Measurements from ENCODE around the gene OR8D1. TPM values are rescaled to one million over a fixed set of nuclear protein-coding genes. Genes with fewer than 3 reads are reported as not detected.

The OR8D1 gene
- polyA plus RNA-seq, 4 donors, result not detected

- H3K9me3 ChIP-seq (ENCODE audit: control insufficient read depth in 2 of 2, insufficient read depth in 1 of 2, low read depth in 1 of 2, low read length in 1 of 2), result no peaks in the 10 kb centered on the region
- no peaks in the 10 kb centered on the region for H3K27me3 ChIP-seq (ENCODE audit: control insufficient read depth in 3 of 3, insufficient read depth in 3 of 3, low read length in 3 of 3)
- DNase-seq, result no peak
- H3K36me3 ChIP-seq (ENCODE audit: control insufficient read depth in 3 of 3, insufficient read depth in 2 of 3, low read depth in 1 of 3, low read length in 3 of 3), result no peaks in the 10 kb centered on the region
- no peak overlapping the region for H3K4me3 ChIP-seq (ENCODE audit: low read depth in 1 of 3, low read length in 3 of 3)
- 40 to 44% (median 43%) methylated on average over 3 of the region's 3 CpGs for WGBS, 3 donors
- no peak for FAIRE-seq
- no peak overlapping the region for H3K27ac ChIP-seq (ENCODE audit: low read depth in 1 of 3, low read length in 2 of 3)
- H3K4me1 ChIP-seq (ENCODE audit: control insufficient read depth in 3 of 3, insufficient read depth in 2 of 3, low read depth in 1 of 3, low read length in 2 of 3), result no peaks in the 10 kb centered on the region
Measured at GRCh38 chr11:124302347-124303125, 11.2 kb downstream of the OR8D1 start.

- DNase-seq, result no peak
- H3K27ac ChIP-seq (ENCODE audit: low read depth in 1 of 3, low read length in 2 of 3), result no peak overlapping the region
- H3K4me1 ChIP-seq (ENCODE audit: control insufficient read depth in 3 of 3, insufficient read depth in 2 of 3, low read depth in 1 of 3, low read length in 2 of 3), result no peaks in the 10 kb centered on the region
- H3K4me3 ChIP-seq (ENCODE audit: low read depth in 1 of 3, low read length in 3 of 3), result no peak overlapping the region
- H3K27me3 ChIP-seq (ENCODE audit: control insufficient read depth in 3 of 3, insufficient read depth in 3 of 3, low read length in 3 of 3), result no peaks in the 10 kb centered on the region
- 59 to 78% (median 75%) methylated on average over 3 of the region's 3 CpGs for WGBS, 3 donors
- no peaks in the 10 kb centered on the region for H3K9me3 ChIP-seq (ENCODE audit: control insufficient read depth in 2 of 2, insufficient read depth in 1 of 2, low read depth in 1 of 2, low read length in 1 of 2)
- FAIRE-seq, result no peak
- H3K36me3 ChIP-seq (ENCODE audit: control insufficient read depth in 3 of 3, insufficient read depth in 2 of 3, low read depth in 1 of 3, low read length in 3 of 3), result no peaks in the 10 kb centered on the region
Measured at GRCh38 chr11:124301548-124301947, 12.2 kb downstream of the OR8D1 start.

GRCh38 chr11:124297921-124298320, 15.8 kb downstream of the OR8D1 start:
- Histone ChIP-seq H3K36me3 (ENCODE audit: control insufficient read depth in 3 of 3, insufficient read depth in 2 of 3, low read depth in 1 of 3, low read length in 3 of 3) (no peaks in the 10 kb centered on the region), H3K4me1 (ENCODE audit: control insufficient read depth in 3 of 3, insufficient read depth in 2 of 3, low read depth in 1 of 3, low read length in 2 of 3) (no peaks in the 10 kb centered on the region), H3K27me3 (ENCODE audit: control insufficient read depth in 3 of 3, insufficient read depth in 3 of 3, low read length in 3 of 3) (no peaks in the 10 kb centered on the region), H3K9me3 (ENCODE audit: control insufficient read depth in 2 of 2, insufficient read depth in 1 of 2, low read depth in 1 of 2, low read length in 1 of 2) (no peaks in the 10 kb centered on the region), H3K4me3 (ENCODE audit: low read depth in 1 of 3, low read length in 3 of 3) (no peak overlapping the region), H3K27ac (ENCODE audit: low read depth in 1 of 3, low read length in 2 of 3) (no peak overlapping the region)
- DNase-seq, result no peak
- WGBS, 3 donors, result 83 to 85% (median 83%) methylated on average over 4 of the region's 4 CpGs
- no peak for FAIRE-seq

- Histone ChIP-seq H3K27ac (ENCODE audit: low read depth in 1 of 3, low read length in 2 of 3) (no peak overlapping the region), H3K9me3 (ENCODE audit: control insufficient read depth in 2 of 2, insufficient read depth in 1 of 2, low read depth in 1 of 2, low read length in 1 of 2) (no peaks in the 10 kb centered on the region), H3K36me3 (ENCODE audit: control insufficient read depth in 3 of 3, insufficient read depth in 2 of 3, low read depth in 1 of 3, low read length in 3 of 3) (no peaks in the 10 kb centered on the region), H3K4me3 (ENCODE audit: low read depth in 1 of 3, low read length in 3 of 3) (no peak overlapping the region), H3K4me1 (ENCODE audit: control insufficient read depth in 3 of 3, insufficient read depth in 2 of 3, low read depth in 1 of 3, low read length in 2 of 3) (no peaks in the 10 kb centered on the region), H3K27me3 (ENCODE audit: control insufficient read depth in 3 of 3, insufficient read depth in 3 of 3, low read length in 3 of 3) (no peaks in the 10 kb centered on the region)
- DNase-seq (no peak), FAIRE-seq (no peak)
Measured at GRCh38 chr11:124296016-124296415, 17.7 kb downstream of the OR8D1 start.

- H3K27ac ChIP-seq (ENCODE audit: low read depth in 1 of 3, low read length in 2 of 3), result no peak overlapping the region
- no peak for FAIRE-seq
- no peaks in the 10 kb centered on the region for H3K36me3 ChIP-seq (ENCODE audit: control insufficient read depth in 3 of 3, insufficient read depth in 2 of 3, low read depth in 1 of 3, low read length in 3 of 3)
- no peaks in the 10 kb centered on the region for H3K27me3 ChIP-seq (ENCODE audit: control insufficient read depth in 3 of 3, insufficient read depth in 3 of 3, low read length in 3 of 3)
- WGBS, 3 donors, result 65 to 69% (median 65%) methylated on average over 1 of the region's 1 CpG
- H3K9me3 ChIP-seq (ENCODE audit: control insufficient read depth in 2 of 2, insufficient read depth in 1 of 2, low read depth in 1 of 2, low read length in 1 of 2), result no peaks in the 10 kb centered on the region
- H3K4me3 ChIP-seq (ENCODE audit: low read depth in 1 of 3, low read length in 3 of 3), result no peak overlapping the region
- H3K4me1 ChIP-seq (ENCODE audit: control insufficient read depth in 3 of 3, insufficient read depth in 2 of 3, low read depth in 1 of 3, low read length in 2 of 3), result no peaks in the 10 kb centered on the region
- no peak for DNase-seq
Measured at GRCh38 chr11:124294687-124295086, 19.1 kb downstream of the OR8D1 start.

GRCh38 chr11:124285610-124286344, 28.0 kb downstream of the OR8D1 start:
- no peak for DNase-seq
- Histone ChIP-seq H3K27me3 (ENCODE audit: control insufficient read depth in 3 of 3, insufficient read depth in 3 of 3, low read length in 3 of 3) (no peaks in the 10 kb centered on the region), H3K4me1 (ENCODE audit: control insufficient read depth in 3 of 3, insufficient read depth in 2 of 3, low read depth in 1 of 3, low read length in 2 of 3) (no peaks in the 10 kb centered on the region), H3K36me3 (ENCODE audit: control insufficient read depth in 3 of 3, insufficient read depth in 2 of 3, low read depth in 1 of 3, low read length in 3 of 3) (no peaks in the 10 kb centered on the region), H3K27ac (ENCODE audit: low read depth in 1 of 3, low read length in 2 of 3) (no peak overlapping the region), H3K9me3 (ENCODE audit: control insufficient read depth in 2 of 2, insufficient read depth in 1 of 2, low read depth in 1 of 2, low read length in 1 of 2) (no peaks in the 10 kb centered on the region), H3K4me3 (ENCODE audit: low read depth in 1 of 3, low read length in 3 of 3) (no peak overlapping the region)
- no peak for FAIRE-seq
- WGBS, 3 donors, result 51 to 66% (median 65%) methylated on average over 3 of the region's 3 CpGs

GRCh38 chr11:124278261-124278660, 35.5 kb downstream of the OR8D1 start:
- no peak overlapping the region for H3K4me3 ChIP-seq (ENCODE audit: low read depth in 1 of 3, low read length in 3 of 3)
- H3K27me3 ChIP-seq (ENCODE audit: control insufficient read depth in 3 of 3, insufficient read depth in 3 of 3, low read length in 3 of 3), result no peaks in the 10 kb centered on the region
- WGBS, 3 donors, result 62 to 87% (median 63%) methylated on average over 2 of the region's 2 CpGs
- H3K9me3 ChIP-seq (ENCODE audit: control insufficient read depth in 2 of 2, insufficient read depth in 1 of 2, low read depth in 1 of 2, low read length in 1 of 2), result no peaks in the 10 kb centered on the region
- H3K27ac ChIP-seq (ENCODE audit: low read depth in 1 of 3, low read length in 2 of 3), result no peak overlapping the region
- DNase-seq (no peak), FAIRE-seq (no peak)
- H3K36me3 ChIP-seq (ENCODE audit: control insufficient read depth in 3 of 3, insufficient read depth in 2 of 3, low read depth in 1 of 3, low read length in 3 of 3), result no peaks in the 10 kb centered on the region
- H3K4me1 ChIP-seq (ENCODE audit: control insufficient read depth in 3 of 3, insufficient read depth in 2 of 3, low read depth in 1 of 3, low read length in 2 of 3), result no peaks in the 10 kb centered on the region

- no peak for FAIRE-seq
- Histone ChIP-seq H3K4me3 (ENCODE audit: low read depth in 1 of 3, low read length in 3 of 3) (no peak overlapping the region), H3K4me1 (ENCODE audit: control insufficient read depth in 3 of 3, insufficient read depth in 2 of 3, low read depth in 1 of 3, low read length in 2 of 3) (no peaks in the 10 kb centered on the region), H3K27ac (ENCODE audit: low read depth in 1 of 3, low read length in 2 of 3) (peak overlapping the region in 1 of 3 donors; percentile 3), H3K27me3 (ENCODE audit: control insufficient read depth in 3 of 3, insufficient read depth in 3 of 3, low read length in 3 of 3) (no peaks in the 10 kb centered on the region), H3K9me3 (ENCODE audit: control insufficient read depth in 2 of 2, insufficient read depth in 1 of 2, low read depth in 1 of 2, low read length in 1 of 2) (no peaks in the 10 kb centered on the region), H3K36me3 (ENCODE audit: control insufficient read depth in 3 of 3, insufficient read depth in 2 of 3, low read depth in 1 of 3, low read length in 3 of 3) (no peaks in the 10 kb centered on the region)
- DNase-seq, result no peak
- 61 to 78% (median 75%) methylated on average over 3 of the region's 3 CpGs for WGBS, 3 donors
Measured at GRCh38 chr11:124277804-124278203, 35.9 kb downstream of the OR8D1 start.

Data from small intestine (tissue), 7 donors.